Lower leg skin (tissue), 4 donors: ENCODE measurements around the gene NINL. TPM values are rescaled to one million over a fixed set of nuclear protein-coding genes. Genes with fewer than 3 reads are reported as not detected.
"Not testable (repeated sequence)": the region's sequence is repeated elsewhere in the genome, so short reads cannot be mapped to it uniquely, and the experiment has no call there.

Experiments
- DNase-seq, 2 donors: peaks; one replicate each; pipeline ENCODE4 v3.0.0-alpha.2; 2019; ENCODE audit warnings: low spot score in 2 of 2
- H3K4me3 ChIP-seq: fragments of 200-600 bp; sonication (generic); 2 replicates; pipeline ENCODE4 v1.5.1; 2017; ENCODE audit warnings: mild to moderate bottlenecking, low read depth; ENCODE audit not compliant: poor library complexity, severe bottlenecking
- POLR2A ChIP-seq, 2 donors: fragments of 450-650 bp; IDR thresholded peaks; one replicate each; pipeline ENCODE4 v1.6.1; 2016 to 2017; ENCODE audit warnings: antibody characterized with exemption in 2 of 2, mild to moderate bottlenecking in 1 of 2, moderate library complexity in 1 of 2
- WGBS, 2 donors: methylation state at CpG; one replicate each; pipeline ENCODE4 v1.1.5; 2018; 5-methylcytosine and 5-hydroxymethylcytosine counted together
- intact Hi-C: fragments of 100-400 bp; cut with DNase I; formaldehyde crosslinking; loops from one replicate; pipeline ENCODE4 v1.15.0; 2023; ENCODE audit warnings: low total_unique reads
- total RNA-seq, 4 donors: library from RNA; depleted of rRNA; stranded (reverse); fragments of >200 nt; gene quantifications; one replicate each; pipeline ENCODE4 v1.1.0, GENCODE V29; 2016
- TF ChIP-seq, protein P1 (sequence below), 3 donors: fragments of 450-650 bp; IDR thresholded peaks; one replicate each; pipeline ENCODE4 v1.5.1; 2016; ENCODE audit warnings: antibody characterized with exemption in 3 of 3, mild to moderate bottlenecking in 3 of 3, moderate library complexity in 2 of 3

The NINL gene
- total RNA-seq, 4 donors from 2014 or later, result 2.1 to 4.7 (median 3.7) TPM

DNA sequence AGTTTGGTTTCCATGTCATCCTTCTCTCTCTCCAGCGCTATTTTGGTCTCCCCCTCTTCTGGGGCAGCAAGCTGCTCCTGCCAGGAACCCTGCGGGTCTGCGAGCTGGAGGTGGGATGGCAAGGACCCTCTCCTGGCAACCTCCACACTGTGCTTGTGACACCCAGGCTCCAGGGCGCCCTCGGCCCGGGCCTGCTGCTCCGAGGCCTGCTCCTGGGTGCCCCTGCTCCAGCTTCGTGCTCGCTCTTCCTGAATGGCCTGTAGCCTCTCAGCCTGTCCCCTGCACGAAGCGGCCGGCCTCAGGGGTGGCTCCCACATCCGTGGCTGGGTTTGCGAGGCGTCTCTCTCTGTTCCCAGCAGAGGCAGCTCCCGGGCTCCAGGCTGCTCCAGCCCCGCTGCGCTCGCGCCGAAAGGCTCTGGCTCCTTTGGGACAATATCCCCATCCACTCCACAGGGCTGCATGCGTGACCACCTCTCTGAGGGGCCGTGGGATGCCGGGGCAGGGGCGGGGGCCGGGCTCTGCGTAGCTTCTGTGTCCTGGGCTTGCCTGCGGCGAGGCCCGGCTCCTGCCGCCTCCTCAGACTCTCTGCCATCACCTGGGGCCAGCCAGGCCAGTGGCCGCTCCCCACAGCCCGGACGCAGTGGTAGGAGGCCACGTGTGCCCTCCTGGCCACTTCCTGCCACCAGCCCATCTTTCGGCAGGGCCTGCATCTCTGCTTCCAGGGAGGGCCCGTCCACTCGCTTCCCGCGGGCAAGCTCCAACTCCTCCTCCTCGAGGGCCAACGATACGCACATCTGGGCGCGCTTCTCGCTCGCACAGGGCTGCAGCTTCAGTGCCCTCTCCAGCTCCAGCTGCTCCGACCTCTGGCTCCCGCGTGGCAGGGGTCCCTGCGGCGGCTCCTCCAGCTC is 109.0 kb downstream of the NINL start:
- TF ChIP-seq, protein P1, sequence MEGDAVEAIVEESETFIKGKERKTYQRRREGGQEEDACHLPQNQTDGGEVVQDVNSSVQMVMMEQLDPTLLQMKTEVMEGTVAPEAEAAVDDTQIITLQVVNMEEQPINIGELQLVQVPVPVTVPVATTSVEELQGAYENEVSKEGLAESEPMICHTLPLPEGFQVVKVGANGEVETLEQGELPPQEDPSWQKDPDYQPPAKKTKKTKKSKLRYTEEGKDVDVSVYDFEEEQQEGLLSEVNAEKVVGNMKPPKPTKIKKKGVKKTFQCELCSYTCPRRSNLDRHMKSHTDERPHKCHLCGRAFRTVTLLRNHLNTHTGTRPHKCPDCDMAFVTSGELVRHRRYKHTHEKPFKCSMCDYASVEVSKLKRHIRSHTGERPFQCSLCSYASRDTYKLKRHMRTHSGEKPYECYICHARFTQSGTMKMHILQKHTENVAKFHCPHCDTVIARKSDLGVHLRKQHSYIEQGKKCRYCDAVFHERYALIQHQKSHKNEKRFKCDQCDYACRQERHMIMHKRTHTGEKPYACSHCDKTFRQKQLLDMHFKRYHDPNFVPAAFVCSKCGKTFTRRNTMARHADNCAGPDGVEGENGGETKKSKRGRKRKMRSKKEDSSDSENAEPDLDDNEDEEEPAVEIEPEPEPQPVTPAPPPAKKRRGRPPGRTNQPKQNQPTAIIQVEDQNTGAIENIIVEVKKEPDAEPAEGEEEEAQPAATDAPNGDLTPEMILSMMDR (IDR thresholded peaks at IDR 0.05), result no peak
- TF ChIP-seq POLR2A (IDR thresholded peaks at IDR 0.05), result no peak
- WGBS, 2 donors, result 93 to 94% methylated on average over 33 to 50 of the region's 52 CpGs
- H3K4me3 ChIP-seq, result no peak overlapping the region
- intact Hi-C loops, result no loop called here
- no peak for DNase-seq

DNA sequence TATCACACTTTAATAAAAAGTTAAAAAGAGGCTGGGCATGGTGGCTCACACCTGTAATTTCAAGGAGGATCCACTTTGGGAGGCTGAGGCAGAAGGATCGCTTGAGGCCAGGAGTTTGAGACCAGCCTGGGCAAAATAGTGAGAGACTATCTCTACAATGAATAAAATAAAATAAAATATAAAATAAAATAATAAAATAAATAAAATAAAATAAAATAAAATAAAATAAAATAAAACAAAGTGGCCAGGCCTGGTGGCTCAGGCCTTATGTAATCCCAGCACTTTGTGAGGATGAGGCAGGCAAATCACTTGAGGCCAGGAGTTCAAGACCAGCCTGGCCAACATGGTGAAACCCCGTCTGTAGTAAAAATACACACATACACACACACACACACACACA is 112.0 kb downstream of the NINL start:
- H3K4me3 ChIP-seq, DNase-seq, intact Hi-C loops: not testable (repeated sequence)
- WGBS, 2 donors, result 96 to 97% methylated on average over 2 of the region's 2 CpGs

DNA sequence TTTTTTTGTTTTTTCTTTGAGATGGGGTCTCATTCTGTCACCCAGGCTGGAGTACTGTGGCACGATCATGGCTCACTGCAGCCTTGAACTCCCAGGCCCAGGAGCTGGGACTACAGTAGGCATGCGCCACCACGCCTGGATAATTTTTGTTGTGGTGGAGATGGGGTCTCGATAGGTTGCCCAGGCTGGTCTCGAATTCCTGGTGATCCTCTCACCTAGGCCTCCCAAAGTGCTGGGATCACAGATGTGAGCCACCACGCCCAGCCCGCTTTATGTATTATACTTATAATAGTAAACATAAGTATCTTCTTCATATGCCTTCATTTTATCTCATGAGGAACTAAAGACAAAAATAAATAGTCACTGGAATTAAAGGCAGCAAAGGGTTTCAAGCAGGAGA is 114.3 kb downstream of the NINL start:
- intact Hi-C loops, result no loop called here
- 95 to 96% methylated on average over 7 of the region's 7 CpGs for WGBS, 2 donors
- H3K4me3 ChIP-seq, result no peak overlapping the region
- no peak for TF ChIP-seq POLR2A (IDR thresholded peaks at IDR 0.05)
- TF ChIP-seq, protein P1 (IDR thresholded peaks at IDR 0.05), result no peak
- DNase-seq, result no peak

DNA sequence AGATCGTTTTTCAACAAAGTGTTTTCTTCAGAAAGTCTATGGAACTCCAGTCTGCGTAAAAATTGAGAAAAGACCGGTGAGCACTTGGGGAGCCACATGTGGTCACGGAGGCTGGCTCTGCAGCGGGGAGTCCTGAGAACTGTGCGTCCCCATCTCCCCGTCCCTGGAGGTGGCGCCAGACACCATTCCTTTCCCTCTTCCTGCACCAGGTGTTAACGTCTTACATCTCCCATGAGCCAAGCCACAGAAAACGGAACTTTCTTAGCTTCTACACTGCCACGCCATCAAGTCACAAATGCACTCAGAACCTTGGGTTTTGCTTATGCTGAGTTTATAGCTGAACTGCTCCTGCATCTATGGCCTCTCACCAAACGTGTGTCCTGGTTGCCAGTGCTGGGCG is 115.3 kb downstream of the NINL start:
- 72 to 75% methylated on average over 13 of the region's 13 CpGs for WGBS, 2 donors

DNA sequence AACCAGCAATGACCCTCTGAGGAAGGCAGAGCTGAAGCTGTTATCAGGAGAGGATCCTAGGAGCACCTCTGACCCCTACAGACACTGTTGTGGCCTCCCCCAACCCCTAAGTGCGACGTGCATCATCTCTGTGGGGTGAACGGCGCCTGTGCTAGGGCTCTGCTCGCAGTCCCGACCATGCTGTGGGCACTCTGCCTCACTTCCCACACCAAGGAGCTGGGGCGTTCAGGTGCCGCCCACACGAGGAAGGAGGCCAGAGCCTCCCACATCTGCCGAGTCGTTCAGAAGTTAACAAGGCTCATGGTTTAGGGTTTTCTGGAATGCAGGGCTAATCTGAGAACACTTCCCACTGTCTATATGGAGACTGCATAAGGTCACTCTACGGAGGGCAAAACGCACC is 115.8 kb downstream of the NINL start:
- H3K4me3 ChIP-seq, result no peak overlapping the region
- intact Hi-C loops, result no loop called here
- TF ChIP-seq, protein P1 (IDR thresholded peaks at IDR 0.05), result no peak
- TF ChIP-seq POLR2A (IDR thresholded peaks at IDR 0.05), result no peak
- WGBS, 2 donors, result 93% methylated on average over 12 to 13 of the region's 13 CpGs
- DNase-seq, result no peak

More for the DNA sequence above, 115.3 kb downstream of the NINL start:
- intact Hi-C loops, result no loop called here
- no peak for TF ChIP-seq POLR2A (IDR thresholded peaks at IDR 0.05)
- TF ChIP-seq, protein P1 (IDR thresholded peaks at IDR 0.05), result no peak
- H3K4me3 ChIP-seq, result no peak overlapping the region
- DNase-seq, result no peak

DNA sequence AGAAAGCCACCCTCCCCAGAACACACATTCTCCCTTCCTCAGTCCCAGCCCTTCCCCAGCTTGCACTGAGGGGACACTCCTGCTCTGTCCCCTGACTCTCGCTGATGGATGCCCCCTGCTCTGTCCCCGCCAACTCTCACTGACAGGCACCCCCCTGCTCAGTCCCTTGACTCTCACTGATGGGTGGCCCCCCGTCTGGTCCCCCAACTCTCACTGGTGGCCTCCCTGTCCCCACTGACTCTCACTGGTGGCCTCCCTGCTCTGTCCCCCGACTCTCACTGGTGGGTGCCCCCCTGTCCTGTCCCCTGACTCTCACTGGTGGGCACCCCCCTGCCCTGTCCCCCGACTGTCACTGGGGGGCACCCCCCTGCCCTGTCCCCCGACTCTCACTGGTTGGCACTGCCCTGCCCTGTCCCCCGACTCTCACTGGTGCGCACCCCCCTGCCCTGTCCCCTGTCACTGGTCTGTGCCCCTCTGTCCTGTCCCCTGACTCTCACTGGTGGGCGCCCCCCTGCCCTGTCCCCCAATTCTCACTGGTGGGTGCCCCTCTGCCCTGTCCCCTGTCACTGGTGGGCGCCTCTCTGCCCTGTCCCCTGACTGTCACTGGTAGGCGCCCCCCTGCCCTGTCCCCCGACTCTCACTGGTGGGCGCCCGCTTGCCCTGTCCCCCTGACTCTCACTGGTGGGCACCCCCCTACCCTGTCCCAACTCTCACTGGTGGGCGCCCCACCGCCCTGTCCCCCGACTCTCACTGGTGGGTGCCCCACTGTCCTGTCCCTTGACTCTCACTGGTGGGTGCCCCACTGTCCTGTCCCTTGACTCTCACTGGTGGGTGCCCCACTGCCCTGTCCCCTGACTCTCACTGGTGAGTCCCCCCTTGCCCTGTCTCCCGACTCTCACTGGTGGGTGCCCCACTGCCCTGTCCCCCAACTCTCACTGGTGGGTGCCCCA is 116.9 kb downstream of the NINL start:
- intact Hi-C loops, result no loop called here
- no peak overlapping the region for H3K4me3 ChIP-seq
- no peak for TF ChIP-seq POLR2A (IDR thresholded peaks at IDR 0.05)
- TF ChIP-seq, protein P1 (IDR thresholded peaks at IDR 0.05), result no peak
- WGBS, 2 donors, result 94 to 96% methylated on average over 17 to 18 of the region's 18 CpGs
- no peak for DNase-seq
